ENCODE data around the gene CHN1. TPM values are rescaled to one million over a fixed set of nuclear protein-coding genes. Genes with fewer than 3 reads are reported as not detected.

Gene CHN1
- total and polyA plus RNA-seq, 2 of the 8 experiments (the other 6 are each of a cell fraction or from before 2014, with no cell fraction given) = 54.0 to 65.7 TPM

- Histone ChIP-seq H2AFZ (ENCODE audit: low read length) (no peak overlapping the region), H3K27me3 (replicated peaks in 1 of 4; ENCODE audit: control insufficient read depth in 3 of 4, extremely low read depth in 1 of 4, insufficient read depth in 3 of 4, low read length in 3 of 4) (no peaks in the 10 kb centered on the region), H3K23me2 (ENCODE audit: low read depth, low read length) (no peaks in the 10 kb centered on the region), H4K8ac (ENCODE audit: extremely low read depth, insufficient read depth, low read length) (no peak overlapping the region), H2BK20ac (ENCODE audit: low read length) (no peak overlapping the region), H3K4me2 (ENCODE audit: insufficient read depth in 1 of 2, low read depth in 2 of 2, low read length in 2 of 2) (no peak overlapping the region), H4K20me1 (replicated peaks in 1 of 2; ENCODE audit: control insufficient read depth in 1 of 2, insufficient read depth in 2 of 2, low read length in 2 of 2) (no peaks in the 10 kb centered on the region), H3K18ac (ENCODE audit: extremely low read depth, low read length) (no peak overlapping the region), H3K14ac (ENCODE audit: insufficient read length) (no peak overlapping the region), H3K36me3 (ENCODE audit: control insufficient read depth in 2 of 4, insufficient read depth in 4 of 4, low read length in 3 of 4) (no peaks in the 10 kb centered on the region; a peak in 1 of 8 replicates), H3K4me3 (ENCODE audit: extremely low read depth in 1 of 4, insufficient read depth in 2 of 4, low read depth in 3 of 4, low read length in 4 of 4) (no peak overlapping the region), H3K4me1 (replicated peaks in 1 of 4; ENCODE audit: control insufficient read depth in 3 of 4, insufficient read depth in 4 of 4, low read length in 3 of 4) (peaks cover 0 to 10% (median 5%) of the 10 kb centered on the region in 4 experiments; a peak in 2 of 7 replicates), H2BK15ac (ENCODE audit: low read length) (no peak overlapping the region), H4K91ac (replicated peaks; ENCODE audit: insufficient read length, low read length) (no peak overlapping the region), H3K9ac (replicated peaks in 1 of 4; ENCODE audit: extremely low read depth in 1 of 4, low read depth in 3 of 4, low read length in 3 of 4) (no peak overlapping the region), H3K4ac (replicated peaks; ENCODE audit: insufficient read length, low read depth, low read length) (no peak overlapping the region), H2BK120ac (replicated peaks; ENCODE audit: low read depth, low read length) (no peak overlapping the region), H3K79me2 (ENCODE audit: control insufficient read depth in 1 of 2, insufficient read depth in 2 of 2, low read length in 2 of 2) (no peaks in the 10 kb centered on the region), H3K27ac (ENCODE audit: low read depth, low read length) (no peak overlapping the region), H3K9me3 (ENCODE audit: insufficient read depth in 2 of 2, low read depth in 1 of 2, low read length in 1 of 2) (no peaks in the 10 kb centered on the region), H3K56ac (replicated peaks; ENCODE audit: insufficient read length, low read depth, low read length) (no peak overlapping the region), H3K23ac (ENCODE audit: insufficient read length) (no peak overlapping the region), H2BK5ac (ENCODE audit: low read depth, low read length) (no peak overlapping the region), H3K79me1 (ENCODE audit: low read depth, low read length) (no peaks in the 10 kb centered on the region), H2AK5ac (ENCODE audit: low read depth, low read length) (no peak overlapping the region), H2BK12ac (ENCODE audit: low read depth, low read length) (no peak overlapping the region), H4K5ac (ENCODE audit: insufficient read length, low read depth, low read length) (peak overlapping the region; percentile 29)
- FAIRE-seq (no peak), DNase-seq (ENCODE audit: low read depth in 1 of 2, low spot score in 2 of 2) (no peak)
- TF ChIP-seq SP4 (IDR thresholded peaks at IDR 0.05; ENCODE audit: low read length) = no peak
- no peak for TF ChIP-seq KDM4A (IDR thresholded peaks at IDR 0.05; ENCODE audit: low read depth, low read length, severe bottlenecking)
- no peak for TF ChIP-seq ATF3 (IDR thresholded peaks at IDR 0.05; ENCODE audit: insufficient read depth, low read depth, low read length)
- TF ChIP-seq HDAC2 (IDR thresholded peaks at IDR 0.05; ENCODE audit: borderline replicate concordance in 1 of 2, low read depth in 2 of 2, low read length in 2 of 2) = no peak
- no peak for TF ChIP-seq POLR2AphosphoS5 (IDR thresholded peaks at IDR 0.05; ENCODE audit: low read depth, low read length)
- WGBS, 2 experiments (ENCODE audit: extremely low coverage in 1 of 2, insufficient coverage in 1 of 2, insufficient read length in 1 of 2, insufficient replicate concordance in 2 of 2, low coverage in 1 of 2, low lambda C conversion rate in 2 of 2, missing lambda C conversion rate in 1 of 2) = 87 to 100% methylated on average over 1 to 3 of the region's 3 CpGs
- ChIA-PET CTCF (ENCODE audit: partially characterized antibody) (interaction anchor here (1.2 to 1.5 kb wide), 4 partner anchors 15 to 107 kb away, joined by 3 to 4 read pairs (median 4); no protein-coding TSS in a partner anchor), POLR2A (ENCODE audit: partially characterized antibody) (interaction anchor here (1.4 kb wide), 1 partner anchor 26 kb away, joined by 3 read pairs; no protein-coding TSS in a partner anchor)
Observed at GRCh38 chr2:174882416-174882815, 122.8 kb downstream of the CHN1 start.

Measured in H1 (cell line).